HG02870 (cell line): ENCODE data around the gene SENP7.

Source experiments
- ATAC-seq: cut with Tn5 transposase; IDR thresholded peaks from one replicate; pipeline ENCODE4 v1.9.1; 2021; ENCODE audit warnings: mild to moderate bottlenecking, moderate library complexity; ENCODE audit not compliant: unreplicated experiment

The SENP7 gene

GRCh38 chr3:101278727-101279126, 234.3 kb downstream of the SENP7 start:
- ATAC-seq, result no peak
